ENCODE data around the gene SPRY1.

The SPRY1 gene

GRCh38 chr4:123409334-123409733, 12.7 kb downstream of the SPRY1 start:
- DNase-seq (ENCODE audit: low read depth in 2 of 2), result no peak

- no peak for DNase-seq (ENCODE audit: low read depth in 2 of 2)
Observed at GRCh38 chr4:123411514-123411913, 14.9 kb downstream of the SPRY1 start.

GRCh38 chr4:123412091-123412505, 15.5 kb downstream of the SPRY1 start:
- no peak for DNase-seq (ENCODE audit: low read depth in 2 of 2)

GRCh38 chr4:123412700-123413512, 16.3 kb downstream of the SPRY1 start:
- no peak for DNase-seq (ENCODE audit: low read depth in 2 of 2)

GRCh38 chr4:123415576-123415975, 19.0 kb downstream of the SPRY1 start:
- no peak for DNase-seq (ENCODE audit: low read depth in 2 of 2)

GRCh38 chr4:123415977-123416376, 19.4 kb downstream of the SPRY1 start:
- peak in 1 of 2 donors; percentile 16 for DNase-seq (ENCODE audit: low read depth in 2 of 2)

- no peak for DNase-seq (ENCODE audit: low read depth in 2 of 2)
Observed at GRCh38 chr4:123417813-123418212, 21.2 kb downstream of the SPRY1 start.

GRCh38 chr4:123418351-123418931, 21.8 kb downstream of the SPRY1 start:
- no peak for DNase-seq (ENCODE audit: low read depth in 2 of 2)

- DNase-seq (ENCODE audit: low read depth in 2 of 2), result no peak
Observed at GRCh38 chr4:123419885-123420755, 23.5 kb downstream of the SPRY1 start.

GRCh38 chr4:123421227-123421936, 24.8 kb downstream of the SPRY1 start:
- DNase-seq (ENCODE audit: low read depth in 2 of 2), result no peak

GRCh38 chr4:123421937-123422781, 25.6 kb downstream of the SPRY1 start:
- DNase-seq (ENCODE audit: low read depth in 2 of 2), result no peak

- DNase-seq (ENCODE audit: low read depth in 2 of 2), result no peak
Observed at GRCh38 chr4:123423819-123424218, 27.2 kb downstream of the SPRY1 start.

GRCh38 chr4:123427951-123428350, 31.4 kb downstream of the SPRY1 start:
- no peak for DNase-seq (ENCODE audit: low read depth in 2 of 2)

GRCh38 chr4:123430031-123430430, 33.4 kb downstream of the SPRY1 start:
- DNase-seq (ENCODE audit: low read depth in 2 of 2), result peak in 1 of 2 donors; percentile 19

GRCh38 chr4:123430501-123430900, 33.9 kb downstream of the SPRY1 start:
- no peak for DNase-seq (ENCODE audit: low read depth in 2 of 2)

- no peak for DNase-seq (ENCODE audit: low read depth in 2 of 2)
Observed at GRCh38 chr4:123433573-123433972, 37.0 kb downstream of the SPRY1 start.

GRCh38 chr4:123433976-123434375, 37.4 kb downstream of the SPRY1 start:
- DNase-seq (ENCODE audit: low read depth in 2 of 2), result no peak

- DNase-seq (ENCODE audit: low read depth in 2 of 2), result no peak
Observed at GRCh38 chr4:123435246-123436113, 38.9 kb downstream of the SPRY1 start.

- DNase-seq (ENCODE audit: low read depth in 2 of 2), result no peak
Observed at GRCh38 chr4:123438031-123438430, 41.4 kb downstream of the SPRY1 start.
